ENCODE results near the gene DLG5. TPM values are rescaled to one million over a fixed set of nuclear protein-coding genes. Genes with fewer than 3 reads are reported as not detected.

Gene DLG5
- total and polyA plus RNA-seq, 5 donors = 6.6 to 14.3 (median 11.9) TPM

DNA sequence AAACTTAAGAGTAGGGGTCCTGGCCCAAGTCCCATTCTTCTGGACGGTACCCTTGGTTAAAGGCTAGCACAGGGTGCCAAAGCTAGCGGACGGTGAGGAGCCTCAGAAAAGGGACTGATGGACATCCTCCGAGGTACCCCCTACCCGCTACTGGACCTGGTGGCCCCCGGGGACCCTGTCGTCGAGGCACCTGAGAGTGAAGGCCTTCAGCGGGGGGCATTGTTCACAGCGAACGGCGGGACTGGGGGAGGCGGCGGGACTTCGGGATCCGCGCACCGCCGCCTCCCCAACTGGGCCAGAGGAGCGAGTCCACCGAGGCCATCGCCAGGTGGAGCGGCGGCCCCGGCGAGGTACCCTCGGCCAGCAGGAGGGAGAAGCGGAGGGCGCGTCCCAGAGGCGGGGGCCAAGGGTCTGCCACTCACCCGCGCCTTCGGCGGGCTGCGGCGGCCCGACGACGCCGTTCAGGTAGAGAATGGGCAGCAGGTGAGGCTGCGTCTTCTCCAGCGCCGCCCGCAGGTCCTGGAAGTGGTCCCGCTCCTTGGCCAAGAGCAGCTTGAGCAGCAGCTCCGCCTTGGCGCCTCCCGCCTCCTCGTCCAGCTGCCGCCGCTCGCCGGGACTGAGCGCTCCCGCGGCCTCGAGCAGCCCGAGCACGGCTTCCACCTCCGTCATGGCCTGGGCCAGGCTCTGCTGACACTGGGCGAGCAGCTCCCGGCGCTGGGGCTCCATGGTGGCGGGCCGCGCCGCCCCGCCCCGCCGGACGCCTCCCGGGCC lies 575 bp downstream of the DLG5 start:
- Histone ChIP-seq H3K4me1 (ENCODE audit: control insufficient read depth, insufficient read depth, low read length) (peaks cover 4% of the 10 kb centered on the region), H3K27me3 (ENCODE audit: control insufficient read depth, insufficient read depth) (no peaks in the 10 kb centered on the region), H3K4me3 (ENCODE audit: low read length) (peak overlapping the region; percentile 92), H3K9me3 (ENCODE audit: control insufficient read depth, low read length) (no peaks in the 10 kb centered on the region), H3K27ac (ENCODE audit: low read length) (no peak overlapping the region)
- intact Hi-C loops (cut with DNase I) = loop anchor here in 1 of 4 donors (5.0 kb wide), 1 partner anchor 74 kb away; no protein-coding TSS in a partner anchor
- ATAC-seq (peak; percentile 55 to 68), DNase-seq (peak; percentile 53 to 83 (median 78))
- WGBS = under 1% methylated on average over 73 of the region's 73 CpGs

DNA sequence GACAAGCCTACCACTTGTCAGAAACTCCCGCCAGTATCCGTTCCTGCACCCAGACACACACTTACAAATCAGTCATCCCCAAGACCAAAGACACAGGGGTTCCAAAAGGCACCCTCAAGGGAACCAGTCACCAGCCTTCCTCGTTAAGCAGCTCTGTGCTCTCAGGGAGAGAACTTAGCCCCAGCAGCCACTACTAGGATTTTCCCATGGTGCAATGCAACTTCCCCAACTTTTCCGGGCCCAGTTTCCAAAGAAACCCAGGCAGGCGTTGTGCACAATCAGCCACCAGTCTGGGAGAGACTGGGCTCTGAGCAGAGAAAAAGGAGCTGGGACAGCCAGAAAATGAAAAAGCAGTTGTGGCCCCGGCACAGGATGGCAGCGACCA lies 1.2 kb downstream of the DLG5 start:
- intact Hi-C loops (cut with DNase I) = loop anchor here in 1 of 4 donors (5.0 kb wide), 1 partner anchor 73 kb away; no protein-coding TSS in a partner anchor
- ATAC-seq (peak; percentile 11 to 68), DNase-seq (peak in 2 of 3 donors; percentile 34 to 61)
- Histone ChIP-seq H3K27me3 (ENCODE audit: control insufficient read depth, insufficient read depth) (no peaks in the 10 kb centered on the region), H3K4me1 (ENCODE audit: control insufficient read depth, insufficient read depth, low read length) (peaks cover 4% of the 10 kb centered on the region), H3K4me3 (ENCODE audit: low read length) (peak overlapping the region; percentile 92), H3K9me3 (ENCODE audit: control insufficient read depth, low read length) (no peaks in the 10 kb centered on the region), H3K27ac (ENCODE audit: low read length) (no peak overlapping the region)
- 14% methylated on average over 7 of the region's 7 CpGs for WGBS

DNA sequence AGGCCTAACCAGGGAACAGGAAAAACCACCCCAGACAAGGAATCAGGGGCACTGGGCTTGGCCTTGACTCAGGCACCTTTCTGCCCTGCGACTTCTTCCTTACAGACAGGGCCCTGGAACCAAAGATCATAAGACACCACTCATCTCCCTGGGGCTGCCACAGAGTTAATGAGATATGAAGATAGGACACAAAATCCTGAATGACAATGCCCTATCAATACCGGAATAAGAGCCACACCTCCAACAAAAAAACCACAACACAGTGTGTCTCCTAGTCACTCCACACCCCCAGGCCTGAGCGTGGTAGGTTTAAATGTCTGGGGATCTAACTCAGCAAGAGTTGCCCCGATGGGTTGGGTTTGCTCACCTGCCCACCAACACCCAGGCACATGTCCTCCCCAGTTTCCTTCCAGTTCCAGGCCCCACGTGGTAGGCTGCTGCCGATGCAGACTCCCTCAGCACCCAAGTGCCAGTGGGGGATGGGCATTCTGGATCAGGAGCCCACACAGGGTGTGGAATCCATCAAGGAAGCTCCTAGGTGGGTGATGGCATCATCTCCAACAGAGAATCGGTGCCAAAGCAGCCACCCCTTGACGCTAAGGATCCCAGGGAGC lies 3.9 kb downstream of the DLG5 start:
- no peaks in the 10 kb centered on the region for H3K27me3 ChIP-seq (ENCODE audit: control insufficient read depth, insufficient read depth)
- 86% methylated on average over 8 of the region's 8 CpGs for WGBS
- H3K4me3 ChIP-seq (ENCODE audit: low read length) = no peak overlapping the region
- ATAC-seq (no peak), DNase-seq (no peak)
- peaks cover 8% of the 10 kb centered on the region for H3K4me1 ChIP-seq (ENCODE audit: control insufficient read depth, insufficient read depth, low read length)
- H3K9me3 ChIP-seq (ENCODE audit: control insufficient read depth, low read length) = no peaks in the 10 kb centered on the region
- no peak overlapping the region for H3K27ac ChIP-seq (ENCODE audit: low read length)
- intact Hi-C loops (cut with DNase I) = no loop called here

- WGBS = 98% methylated on average over 5 of the region's 5 CpGs
- Histone ChIP-seq H3K4me3 (ENCODE audit: low read length) (no peak overlapping the region), H3K4me1 (ENCODE audit: control insufficient read depth, insufficient read depth, low read length) (peaks cover 8% of the 10 kb centered on the region), H3K27ac (ENCODE audit: low read length) (no peak overlapping the region), H3K27me3 (ENCODE audit: control insufficient read depth, insufficient read depth) (no peaks in the 10 kb centered on the region), H3K9me3 (ENCODE audit: control insufficient read depth, low read length) (no peaks in the 10 kb centered on the region)
- DNase-seq (no peak), ATAC-seq (no peak)
- intact Hi-C loops (cut with DNase I) = no loop called here
Measured at GRCh38 chr10:77922055-77922454, 4.5 kb downstream of the DLG5 start.

GRCh38 chr10:77921395-77921794 lies 5.2 kb downstream of the DLG5 start:
- H3K9me3 ChIP-seq (ENCODE audit: control insufficient read depth, low read length) = no peaks in the 10 kb centered on the region
- no peak for DNase-seq
- no peak overlapping the region for H3K27ac ChIP-seq (ENCODE audit: low read length)
- H3K4me1 ChIP-seq (ENCODE audit: control insufficient read depth, insufficient read depth, low read length) = peaks cover 8% of the 10 kb centered on the region
- H3K4me3 ChIP-seq (ENCODE audit: low read length) = no peak overlapping the region
- no peak for ATAC-seq
- WGBS = 90% methylated on average over 7 of the region's 7 CpGs
- H3K27me3 ChIP-seq (ENCODE audit: control insufficient read depth, insufficient read depth) = no peaks in the 10 kb centered on the region
- intact Hi-C loops (cut with DNase I) = no loop called here

GRCh38 chr10:77920495-77920894 lies 6.1 kb downstream of the DLG5 start:
- no peaks in the 10 kb centered on the region for H3K9me3 ChIP-seq (ENCODE audit: control insufficient read depth, low read length)
- peaks cover 8% of the 10 kb centered on the region for H3K4me1 ChIP-seq (ENCODE audit: control insufficient read depth, insufficient read depth, low read length)
- 77% methylated on average over 4 of the region's 4 CpGs for WGBS
- no peaks in the 10 kb centered on the region for H3K27me3 ChIP-seq (ENCODE audit: control insufficient read depth, insufficient read depth)
- intact Hi-C loops (cut with DNase I) = no loop called here
- DNase-seq = no peak
- H3K4me3 ChIP-seq (ENCODE audit: low read length) = no peak overlapping the region
- ATAC-seq = no peak
- H3K27ac ChIP-seq (ENCODE audit: low read length) = no peak overlapping the region

- H3K27me3 ChIP-seq (ENCODE audit: control insufficient read depth, insufficient read depth) = no peaks in the 10 kb centered on the region
- DNase-seq (no peak), ATAC-seq (peak in 1 of 2 donors; percentile 29)
- intact Hi-C loops (cut with DNase I) = no loop called here
- H3K4me3 ChIP-seq (ENCODE audit: low read length) = no peak overlapping the region
- peaks cover 4% of the 10 kb centered on the region for H3K4me1 ChIP-seq (ENCODE audit: control insufficient read depth, insufficient read depth, low read length)
- H3K9me3 ChIP-seq (ENCODE audit: control insufficient read depth, low read length) = no peaks in the 10 kb centered on the region
- 54% methylated on average over 4 of the region's 4 CpGs for WGBS
- no peak overlapping the region for H3K27ac ChIP-seq (ENCODE audit: low read length)
Measured at GRCh38 chr10:77919713-77920108, 6.8 kb downstream of the DLG5 start.

DNA sequence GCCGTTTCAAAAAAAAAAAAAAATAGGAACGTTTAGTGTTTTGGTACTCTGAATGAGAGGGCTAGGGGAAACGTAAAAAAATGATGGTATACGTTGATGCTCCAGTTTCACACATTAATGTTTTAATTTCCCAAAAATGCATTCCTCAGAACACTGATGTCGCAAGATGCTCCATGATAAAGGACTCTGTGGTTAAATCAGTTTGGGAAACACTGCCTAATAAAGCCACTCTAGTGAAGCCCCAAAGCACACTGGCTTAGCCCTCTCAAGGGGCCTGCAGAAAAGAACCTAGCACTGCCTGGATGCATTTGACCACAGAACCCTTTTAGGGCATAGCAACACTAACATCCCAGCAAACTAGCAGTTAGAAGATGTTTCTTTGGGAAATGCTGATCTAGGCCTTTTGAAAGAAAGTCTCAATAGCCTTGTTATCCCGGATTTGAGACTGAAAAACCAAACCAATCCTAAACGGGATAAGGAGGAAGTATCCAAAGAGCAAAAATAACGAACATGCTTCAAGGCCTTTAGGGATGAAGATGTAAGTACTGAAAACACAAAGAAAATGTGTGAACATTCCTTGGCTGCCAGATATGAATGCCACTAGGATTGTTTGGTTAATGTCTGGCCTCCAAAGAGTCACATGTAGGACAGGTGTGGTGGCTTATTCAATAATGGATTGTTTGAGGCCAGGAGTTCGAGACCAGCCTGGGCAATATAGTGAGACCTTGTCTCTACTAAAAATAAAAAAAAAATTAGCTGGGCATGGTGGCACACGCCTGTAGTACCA lies 11.0 kb downstream of the DLG5 start:
- H3K4me3 ChIP-seq (ENCODE audit: low read length) = no peak overlapping the region
- H3K27me3 ChIP-seq (ENCODE audit: control insufficient read depth, insufficient read depth) = no peaks in the 10 kb centered on the region
- 85% methylated on average over 10 of the region's 10 CpGs for WGBS
- peaks cover 5% of the 10 kb centered on the region for H3K4me1 ChIP-seq (ENCODE audit: control insufficient read depth, insufficient read depth, low read length)
- H3K9me3 ChIP-seq (ENCODE audit: control insufficient read depth, low read length) = no peaks in the 10 kb centered on the region
- no peak overlapping the region for H3K27ac ChIP-seq (ENCODE audit: low read length)
- no peak for DNase-seq
- intact Hi-C loops (cut with DNase I) = no loop called here
- ATAC-seq = no peak

DNA sequence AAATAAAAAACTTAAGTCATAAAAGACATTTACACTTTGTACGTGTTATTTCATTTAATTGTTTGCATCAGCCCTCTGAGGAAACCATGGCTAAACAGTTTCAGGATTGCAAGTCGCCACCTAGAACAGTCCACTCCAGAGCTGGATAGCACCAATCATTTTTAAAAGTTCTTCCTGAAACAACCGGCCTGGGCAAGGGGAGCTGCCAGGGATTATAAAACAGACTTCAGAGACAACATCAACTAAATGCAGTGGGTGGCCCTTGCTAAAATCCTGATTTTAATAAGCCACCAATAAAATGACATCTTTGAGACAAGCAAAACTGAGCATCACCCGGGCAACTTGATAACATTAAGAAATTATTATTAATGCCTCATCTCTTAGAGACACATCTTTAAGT lies 13.5 kb downstream of the DLG5 start:
- Histone ChIP-seq H3K27ac (ENCODE audit: low read length) (no peak overlapping the region), H3K9me3 (ENCODE audit: control insufficient read depth, low read length) (no peaks in the 10 kb centered on the region), H3K4me1 (ENCODE audit: control insufficient read depth, insufficient read depth, low read length) (peaks cover 10% of the 10 kb centered on the region), H3K27me3 (ENCODE audit: control insufficient read depth, insufficient read depth) (no peaks in the 10 kb centered on the region), H3K4me3 (ENCODE audit: low read length) (no peak overlapping the region)
- ATAC-seq (no peak), DNase-seq (no peak)
- intact Hi-C loops (cut with DNase I) = no loop called here
- 55% methylated on average over 4 of the region's 4 CpGs for WGBS

DNA sequence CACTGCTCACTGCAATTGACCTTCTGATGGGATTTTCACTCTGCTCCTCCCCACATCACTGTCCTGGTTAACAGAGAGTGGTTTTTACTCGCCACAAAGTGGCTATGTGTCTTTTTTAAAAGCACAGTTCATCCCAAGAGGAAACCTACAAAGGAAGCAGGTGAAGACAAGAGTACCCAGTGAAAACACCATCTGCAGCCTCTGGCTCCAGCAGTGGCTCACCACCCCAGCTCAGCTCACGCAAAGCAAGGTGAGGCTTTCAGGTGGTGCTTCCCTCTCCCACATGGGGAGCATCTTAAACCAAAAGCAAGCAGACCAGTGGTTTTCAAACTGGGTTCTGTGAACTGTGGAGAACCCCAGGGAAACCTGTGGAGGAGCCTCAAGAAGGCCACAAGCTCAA lies 14.0 kb downstream of the DLG5 start:
- no peak for ATAC-seq
- DNase-seq = no peak
- H3K27ac ChIP-seq (ENCODE audit: low read length) = no peak overlapping the region
- H3K9me3 ChIP-seq (ENCODE audit: control insufficient read depth, low read length) = no peaks in the 10 kb centered on the region
- peaks cover 10% of the 10 kb centered on the region for H3K4me1 ChIP-seq (ENCODE audit: control insufficient read depth, insufficient read depth, low read length)
- intact Hi-C loops (cut with DNase I) = no loop called here
- no peak overlapping the region for H3K4me3 ChIP-seq (ENCODE audit: low read length)
- WGBS = 90% methylated on average over 2 of the region's 2 CpGs
- H3K27me3 ChIP-seq (ENCODE audit: control insufficient read depth, insufficient read depth) = no peaks in the 10 kb centered on the region

DNA sequence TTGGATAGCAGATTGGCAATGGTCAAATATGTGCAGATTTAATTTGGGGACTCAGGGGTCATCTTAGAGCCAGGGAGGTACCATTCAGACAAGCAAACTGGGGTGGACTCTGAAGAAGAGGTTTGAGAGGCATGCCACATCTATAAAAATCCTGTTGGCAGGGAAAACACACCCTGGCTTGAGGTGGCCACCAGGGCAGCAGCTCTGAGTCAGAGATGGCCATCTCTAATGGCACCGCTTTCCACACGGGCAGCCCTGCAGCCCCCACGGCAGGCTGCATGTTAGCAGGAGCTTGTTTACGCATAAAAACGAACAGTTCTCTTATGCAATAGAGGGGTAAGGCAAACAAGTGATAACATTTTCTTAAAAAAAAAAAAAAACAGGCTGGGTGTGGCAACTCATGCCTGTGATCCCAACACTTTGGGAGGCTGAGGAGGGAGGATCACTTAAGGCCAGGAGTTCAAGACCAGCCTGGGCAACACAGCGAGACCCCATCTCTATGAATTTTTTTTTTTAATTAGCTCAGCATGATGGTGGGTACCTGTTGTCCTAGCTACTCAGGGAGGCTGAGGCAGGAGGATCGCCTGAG lies 14.9 kb downstream of the DLG5 start:
- DNase-seq = no peak
- Histone ChIP-seq H3K4me3 (ENCODE audit: low read length) (no peak overlapping the region), H3K4me1 (ENCODE audit: control insufficient read depth, insufficient read depth, low read length) (peaks cover 12% of the 10 kb centered on the region), H3K27me3 (ENCODE audit: control insufficient read depth, insufficient read depth) (no peaks in the 10 kb centered on the region), H3K9me3 (ENCODE audit: control insufficient read depth, low read length) (no peaks in the 10 kb centered on the region), H3K27ac (ENCODE audit: low read length) (no peak overlapping the region)
- WGBS = 79% methylated on average over 7 of the region's 7 CpGs
- ATAC-seq = no peak
- intact Hi-C loops (cut with DNase I) = no loop called here

All from right cardiac atrium (tissue), 5 donors.